ENCODE data around the gene ARFGAP1.

The ARFGAP1 gene

DNA sequence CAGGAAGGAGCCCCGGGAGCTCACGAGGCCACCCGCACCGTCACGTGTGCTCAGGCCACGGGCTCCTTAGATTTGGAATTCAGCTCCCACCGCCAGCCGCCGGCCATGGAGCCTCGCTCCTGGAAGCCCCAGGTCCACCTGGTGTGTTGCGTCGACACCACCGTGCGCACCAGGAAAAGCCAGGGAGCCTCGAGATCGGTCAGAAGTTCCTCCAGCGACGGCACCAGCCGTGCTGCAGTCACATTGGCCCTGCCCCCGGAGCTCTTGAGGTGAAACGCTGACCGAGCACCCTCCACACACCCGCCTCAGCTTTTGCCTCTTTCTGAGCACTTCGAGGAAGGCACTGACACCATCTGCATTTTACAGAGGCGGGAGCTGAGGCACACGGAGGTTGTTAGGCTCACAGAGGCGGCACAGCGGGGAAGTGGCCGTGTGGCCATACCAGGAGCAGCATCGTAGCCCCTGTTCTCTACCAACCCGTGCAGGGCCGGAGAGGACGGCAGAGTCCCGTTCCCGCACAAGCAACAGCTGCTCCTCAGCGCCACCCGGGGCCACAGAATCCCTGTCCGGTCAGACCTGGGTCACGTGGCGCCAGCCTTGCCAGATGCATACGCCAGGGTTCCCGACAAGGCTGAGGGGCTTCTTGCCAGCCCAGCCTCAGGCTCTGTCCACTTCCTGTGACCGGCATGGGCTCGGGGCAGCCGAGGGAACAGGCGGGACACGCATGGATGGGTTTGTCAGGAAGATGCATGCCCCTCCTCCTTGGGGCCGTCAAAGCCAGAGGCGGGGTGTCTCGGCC is 25.9 kb upstream of the ARFGAP1 start:
- H3K79me2 ChIP-seq (ENCODE audit: low read length): no peaks in the 10 kb centered on the region
- no peaks in the 10 kb centered on the region for H3K9me3 ChIP-seq (ENCODE audit: insufficient read depth, low read length)
- no peaks in the 10 kb centered on the region for H3K4me1 ChIP-seq (ENCODE audit: low read length)
- no peak overlapping the region for H2AFZ ChIP-seq (ENCODE audit: low read depth, low read length)
- H4K20me1 ChIP-seq (ENCODE audit: insufficient read depth, low read length): no peaks in the 10 kb centered on the region
- H3K4me2 ChIP-seq (ENCODE audit: low read length): no peak overlapping the region
- no peak overlapping the region for H3K27ac ChIP-seq (ENCODE audit: low read length)
- no peaks in the 10 kb centered on the region for H3K27me3 ChIP-seq (ENCODE audit: low read depth, low read length)
- no peak overlapping the region for H3K4me3 ChIP-seq (ENCODE audit: low read length)
- no peaks in the 10 kb centered on the region for H3K36me3 ChIP-seq (replicated peaks; ENCODE audit: low read depth, low read length)
- H3K9ac ChIP-seq (ENCODE audit: low read length): no peak overlapping the region
- TF ChIP-seq EZH2phosphoT487 (IDR thresholded peaks at IDR 0.05; ENCODE audit: low read depth): no peak

DNA sequence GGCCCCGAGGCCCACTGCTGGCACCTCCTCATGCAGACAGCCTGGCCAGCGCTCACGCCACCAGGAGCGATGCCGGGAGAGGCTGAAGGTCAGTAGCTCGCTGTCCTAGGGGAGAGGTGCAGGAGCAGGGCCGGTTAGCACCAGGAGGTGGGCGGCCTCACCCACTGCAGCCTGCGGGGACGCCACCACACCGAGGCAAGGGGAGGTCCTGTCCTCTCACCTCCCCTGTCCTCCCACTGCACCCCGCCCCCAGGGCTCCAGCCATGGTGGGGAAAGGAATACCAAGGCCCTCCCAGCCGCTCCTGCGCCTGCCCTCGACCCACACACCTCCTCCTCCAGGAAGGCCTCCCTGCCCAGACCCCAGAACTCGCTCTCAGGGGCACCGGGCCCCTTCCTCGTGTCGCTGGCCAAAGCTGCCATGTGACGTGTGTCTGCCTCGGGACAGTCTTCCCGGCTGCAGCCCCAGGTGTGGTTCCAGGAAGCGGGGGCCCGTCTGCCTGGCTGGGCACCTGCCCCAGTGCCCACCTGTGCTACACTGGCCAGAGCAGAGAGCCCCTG is 24.9 kb upstream of the ARFGAP1 start:
- no peak overlapping the region for H2AFZ ChIP-seq (ENCODE audit: low read depth, low read length)
- H3K4me3 ChIP-seq (ENCODE audit: low read length): no peak overlapping the region
- no peak overlapping the region for H3K27ac ChIP-seq (ENCODE audit: low read length)
- no peak for TF ChIP-seq CTCF (IDR thresholded peaks at IDR 0.05; ENCODE audit: low read depth, low read length)
- no peak for TF ChIP-seq EZH2phosphoT487 (IDR thresholded peaks at IDR 0.05; ENCODE audit: low read depth)
- H3K4me2 ChIP-seq (ENCODE audit: low read length): no peak overlapping the region
- no peaks in the 10 kb centered on the region for H3K79me2 ChIP-seq (ENCODE audit: low read length)
- no peaks in the 10 kb centered on the region for H3K9me3 ChIP-seq (ENCODE audit: insufficient read depth, low read length)
- no peak overlapping the region for H3K9ac ChIP-seq (ENCODE audit: low read length)
- H3K27me3 ChIP-seq (ENCODE audit: low read depth, low read length): no peaks in the 10 kb centered on the region
- no peaks in the 10 kb centered on the region for H4K20me1 ChIP-seq (ENCODE audit: insufficient read depth, low read length)
- H3K36me3 ChIP-seq (replicated peaks; ENCODE audit: low read depth, low read length): no peaks in the 10 kb centered on the region
- H3K4me1 ChIP-seq (ENCODE audit: low read length): no peaks in the 10 kb centered on the region

DNA sequence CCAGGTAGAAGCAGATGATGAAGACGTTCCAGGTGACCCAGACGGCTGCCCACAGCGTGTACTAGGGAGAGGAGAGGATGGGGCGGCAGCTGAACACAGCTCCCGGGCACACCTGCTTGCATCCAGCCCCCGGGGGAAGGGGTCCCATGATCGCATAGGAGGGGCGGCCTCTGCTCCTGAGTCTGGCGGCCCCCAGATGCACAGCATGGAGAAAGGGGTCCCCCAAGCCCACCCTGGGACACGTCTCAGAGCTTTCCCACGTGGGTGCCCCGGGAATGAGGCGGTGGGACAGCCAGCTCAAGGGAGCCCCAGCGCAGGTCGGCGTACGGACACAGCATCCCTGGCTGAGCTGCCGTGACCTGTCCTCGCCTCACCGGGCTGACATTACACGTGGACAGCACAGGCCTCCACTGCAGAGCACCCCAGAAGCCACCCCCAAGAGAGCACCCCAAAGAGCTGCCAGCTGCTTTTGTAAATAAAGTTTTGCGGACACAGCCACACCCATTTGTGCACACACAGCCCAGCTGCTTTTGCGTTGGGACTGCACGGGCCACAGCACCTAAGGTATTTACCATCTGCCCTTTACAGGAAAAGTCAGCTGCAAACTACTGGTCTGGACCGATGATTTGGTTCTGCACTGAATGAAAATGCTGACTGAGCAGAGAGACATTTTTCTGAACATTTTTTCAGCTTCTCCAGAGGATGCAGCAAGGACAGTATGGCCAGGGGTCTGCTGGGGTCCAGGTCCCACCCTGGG is 23.6 kb upstream of the ARFGAP1 start:
- no peaks in the 10 kb centered on the region for H3K4me1 ChIP-seq (ENCODE audit: low read length)

DNA sequence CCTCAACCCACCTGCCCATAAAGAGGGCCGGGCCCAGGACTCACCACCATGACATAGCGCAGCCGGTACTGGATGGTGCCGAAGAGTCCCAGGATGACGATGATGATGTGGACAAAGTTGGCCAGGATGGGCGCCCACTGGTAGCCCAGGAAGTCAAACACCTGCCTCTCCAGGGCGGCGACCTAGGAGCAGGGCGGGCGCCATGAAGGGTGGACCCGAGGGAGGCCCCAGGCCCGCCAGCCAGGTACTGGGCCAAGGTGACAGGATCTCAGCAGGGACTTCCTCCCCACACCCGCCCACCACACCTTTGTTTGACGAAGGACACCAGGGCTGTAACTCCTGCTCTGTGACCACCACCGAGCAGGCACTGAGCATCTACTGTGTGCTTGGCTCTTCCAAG is 22.7 kb upstream of the ARFGAP1 start:
- H3K27ac ChIP-seq (ENCODE audit: low read length): no peak overlapping the region
- TF ChIP-seq EZH2phosphoT487 (IDR thresholded peaks at IDR 0.05; ENCODE audit: low read depth) (no peak), CTCF (IDR thresholded peaks at IDR 0.05; ENCODE audit: low read depth, low read length) (no peak)
- no peaks in the 10 kb centered on the region for H3K9me3 ChIP-seq (ENCODE audit: insufficient read depth, low read length)
- H3K4me1 ChIP-seq (ENCODE audit: low read length): no peaks in the 10 kb centered on the region
- no peak overlapping the region for H3K4me2 ChIP-seq (ENCODE audit: low read length)
- no peaks in the 10 kb centered on the region for H3K27me3 ChIP-seq (ENCODE audit: low read depth, low read length)
- H3K36me3 ChIP-seq (replicated peaks; ENCODE audit: low read depth, low read length): no peaks in the 10 kb centered on the region
- no peak overlapping the region for H3K4me3 ChIP-seq (ENCODE audit: low read length)
- H2AFZ ChIP-seq (ENCODE audit: low read depth, low read length): no peak overlapping the region
- no peaks in the 10 kb centered on the region for H3K79me2 ChIP-seq (ENCODE audit: low read length)
- no peaks in the 10 kb centered on the region for H4K20me1 ChIP-seq (ENCODE audit: insufficient read depth, low read length)
- no peak overlapping the region for H3K9ac ChIP-seq (ENCODE audit: low read length)

More for the DNA sequence above, 23.6 kb upstream of the ARFGAP1 start:
- Histone ChIP-seq H4K20me1 (ENCODE audit: insufficient read depth, low read length) (no peaks in the 10 kb centered on the region), H3K9me3 (ENCODE audit: insufficient read depth, low read length) (no peaks in the 10 kb centered on the region), H3K27me3 (ENCODE audit: low read depth, low read length) (no peaks in the 10 kb centered on the region), H3K27ac (ENCODE audit: low read length) (no peak overlapping the region), H3K79me2 (ENCODE audit: low read length) (no peaks in the 10 kb centered on the region), H3K9ac (ENCODE audit: low read length) (no peak overlapping the region), H3K4me2 (ENCODE audit: low read length) (no peak overlapping the region), H3K4me3 (ENCODE audit: low read length) (no peak overlapping the region), H3K36me3 (replicated peaks; ENCODE audit: low read depth, low read length) (no peaks in the 10 kb centered on the region), H2AFZ (ENCODE audit: low read depth, low read length) (no peak overlapping the region)
- TF ChIP-seq EZH2phosphoT487 (IDR thresholded peaks at IDR 0.05; ENCODE audit: low read depth): no peak
- TF ChIP-seq CTCF (IDR thresholded peaks at IDR 0.05; ENCODE audit: low read depth, low read length): no peak
